ENCODE results near the gene RPTOR. TPM values are rescaled to one million over a fixed set of nuclear protein-coding genes. Genes with fewer than 3 reads are reported as not detected.

The RPTOR gene
- total RNA-seq, 4 donors from 2014 or later = 19.0 to 48.3 (median 27.3) TPM

GRCh38 chr17:80647746-80648145 lies 103.1 kb downstream of the RPTOR start:
- H3K27ac ChIP-seq = no peak overlapping the region
- no peaks in the 10 kb centered on the region for H3K9me3 ChIP-seq
- DNase-seq = no peak
- TF ChIP-seq POLR2A (IDR thresholded peaks at IDR 0.05) (no peak), CTCF (IDR thresholded peaks at IDR 0.05) (no peak)
- no peaks in the 10 kb centered on the region for H3K36me3 ChIP-seq
- intact Hi-C loops (cut with DNase I; ENCODE audit: low total_unique reads) = no loop called here
- H3K27me3 ChIP-seq = no peaks in the 10 kb centered on the region
- H3K4me3 ChIP-seq = no peak overlapping the region
- no peaks in the 10 kb centered on the region for H3K4me1 ChIP-seq

- Histone ChIP-seq H3K27ac (no peak overlapping the region), H3K9me3 (no peaks in the 10 kb centered on the region), H3K4me1 (no peaks in the 10 kb centered on the region), H3K27me3 (no peaks in the 10 kb centered on the region), H3K36me3 (no peaks in the 10 kb centered on the region), H3K4me3 (no peak overlapping the region)
- TF ChIP-seq CTCF (IDR thresholded peaks at IDR 0.05) = no peak
- TF ChIP-seq POLR2A (IDR thresholded peaks at IDR 0.05) = no peak
- DNase-seq = no peak
- intact Hi-C loops (cut with DNase I; ENCODE audit: low total_unique reads) = no loop called here
These were observed 104.6 kb downstream of the RPTOR start for GRCh38 chr17:80649200-80649644.

GRCh38 chr17:80649672-80650330 lies 105.2 kb downstream of the RPTOR start:
- Histone ChIP-seq H3K27ac (no peak overlapping the region), H3K4me3 (no peak overlapping the region)

GRCh38 chr17:80650331-80650672 lies 105.7 kb downstream of the RPTOR start:
- H3K4me3 ChIP-seq = no peak overlapping the region

More at GRCh38 chr17:80649672-80650330, 105.2 kb downstream of the RPTOR start:
- Histone ChIP-seq H3K36me3 (no peaks in the 10 kb centered on the region), H3K27me3 (no peaks in the 10 kb centered on the region), H3K9me3 (no peaks in the 10 kb centered on the region), H3K4me1 (no peaks in the 10 kb centered on the region)
- intact Hi-C loops (cut with DNase I; ENCODE audit: low total_unique reads) = no loop called here
- peak; percentile 47 to 50 for DNase-seq
- TF ChIP-seq CTCF (IDR thresholded peaks at IDR 0.05) (peak in 3 of 4 experiments; percentile 4 to 32 (median 22)), POLR2A (IDR thresholded peaks at IDR 0.05) (no peak)

More at GRCh38 chr17:80650331-80650672, 105.7 kb downstream of the RPTOR start:
- Histone ChIP-seq H3K27me3 (no peaks in the 10 kb centered on the region), H3K36me3 (no peaks in the 10 kb centered on the region), H3K4me1 (no peaks in the 10 kb centered on the region), H3K9me3 (no peaks in the 10 kb centered on the region), H3K27ac (no peak overlapping the region)
- intact Hi-C loops (cut with DNase I; ENCODE audit: low total_unique reads) = no loop called here
- TF ChIP-seq CTCF (IDR thresholded peaks at IDR 0.05) = no peak
- TF ChIP-seq POLR2A (IDR thresholded peaks at IDR 0.05) = no peak
- no peak for DNase-seq
